Left ventricle myocardium inferior (tissue), 1 donor: Measurements from ENCODE around the gene LRMDA. TPM values are rescaled to one million over a fixed set of nuclear protein-coding genes. Genes with fewer than 3 reads are reported as not detected.

Experiments
- DNase-seq: peaks from one replicate; pipeline ENCODE4 v3.0.0-alpha.2; 2020
- H3K27ac ChIP-seq: fragments of 200-600 bp; replicated peaks from 2 replicates; pipeline ENCODE4 v1.8.0; 2021
- H3K27me3 ChIP-seq: fragments of 200-600 bp; 2 replicates; pipeline ENCODE4 v1.8.0; 2021; ENCODE audit warnings: low read depth
- H3K36me3 ChIP-seq: fragments of 200-600 bp; 2 replicates; pipeline ENCODE4 v1.8.0; 2021
- H3K4me1 ChIP-seq: fragments of 200-600 bp; 2 replicates; pipeline ENCODE4 v1.8.0; 2021
- H3K4me3 ChIP-seq: fragments of 200-600 bp; 2 replicates; pipeline ENCODE4 v1.8.0; 2021; ENCODE audit warnings: mild to moderate bottlenecking, moderate library complexity
- H3K9me3 ChIP-seq: fragments of 200-600 bp; replicated peaks from 2 replicates; pipeline ENCODE4 v1.8.0; 2021
- intact Hi-C: fragments of 100-400 bp; cut with micrococcal nuclease; formaldehyde crosslinking; loops from one replicate; pipeline ENCODE4 v1.11.0; 2022
- total RNA-seq: library from RNA; stranded (reverse); fragmentation: NEBNext Ultra II Directional; extraction: Animal tissue kit (Norgen Biotek cat#: 25700); gene quantifications from one replicate; pipeline ENCODE4 v1.2.1, GENCODE V29; 2021
- TF ChIP-seq, protein P1 (sequence below): fragments of 200-600 bp; IDR thresholded peaks from 2 replicates; pipeline ENCODE4 v1.8.0; 2021; ENCODE audit warnings: antibody characterized with exemption, mild to moderate bottlenecking, borderline replicate concordance
- donor health status: DM: no; HTN: yes; CAD: no; lungs with severe emphysema.

LRMDA gene
- total RNA-seq, 1 donor from 2014 or later, result 18.7 TPM

DNA sequence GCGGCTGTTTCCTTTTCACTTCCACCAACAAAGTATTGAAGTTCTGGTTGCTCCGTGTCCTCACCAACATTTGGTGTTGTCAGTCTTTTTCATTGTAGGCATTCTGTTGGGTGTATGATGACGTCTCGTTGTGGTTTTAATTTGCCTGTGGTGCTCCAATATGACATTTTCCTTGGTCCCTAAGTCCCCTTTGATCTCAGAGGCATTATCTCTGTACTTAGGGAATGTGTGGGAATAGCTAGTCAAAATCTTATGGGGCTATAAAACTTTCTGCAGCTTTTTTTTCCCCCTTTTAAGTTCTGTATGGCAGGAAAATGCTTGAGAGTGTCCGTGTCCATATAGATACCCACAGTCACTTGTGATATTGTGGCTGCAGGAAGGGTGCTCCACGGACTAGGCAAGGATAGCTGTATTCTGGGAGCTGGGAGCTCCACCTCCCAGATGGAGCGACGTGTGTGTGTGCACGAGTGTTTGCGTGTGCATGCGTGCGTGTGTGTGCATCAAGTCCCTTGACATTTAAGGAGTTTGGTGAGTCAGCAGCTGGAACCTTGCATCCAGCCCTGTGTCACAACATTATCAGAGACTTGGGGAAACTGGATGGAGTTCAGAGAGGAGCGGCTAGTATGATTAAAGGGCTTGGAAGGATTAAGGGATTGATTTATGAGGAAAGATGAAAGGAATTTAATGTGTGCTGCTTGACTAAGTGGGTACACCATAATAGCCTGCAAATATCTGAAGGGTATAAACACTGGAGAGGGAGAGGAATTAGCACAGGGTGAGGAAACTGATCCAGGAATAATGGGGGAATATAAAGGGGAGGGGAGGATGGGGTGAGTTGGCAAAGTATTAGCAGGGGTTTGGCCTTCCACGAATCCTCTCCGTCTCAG, 66.8 kb downstream of the LRMDA start:
- intact Hi-C loops, result no loop called here
- Histone ChIP-seq H3K36me3 (no peaks in the 10 kb centered on the region), H3K9me3 (no peaks in the 10 kb centered on the region), H3K4me1 (peaks cover 2% of the 10 kb centered on the region), H3K27me3 (no peaks in the 10 kb centered on the region), H3K27ac (no peak overlapping the region), H3K4me3 (no peak overlapping the region)
- DNase-seq, result no peak
- TF ChIP-seq, protein P1, sequence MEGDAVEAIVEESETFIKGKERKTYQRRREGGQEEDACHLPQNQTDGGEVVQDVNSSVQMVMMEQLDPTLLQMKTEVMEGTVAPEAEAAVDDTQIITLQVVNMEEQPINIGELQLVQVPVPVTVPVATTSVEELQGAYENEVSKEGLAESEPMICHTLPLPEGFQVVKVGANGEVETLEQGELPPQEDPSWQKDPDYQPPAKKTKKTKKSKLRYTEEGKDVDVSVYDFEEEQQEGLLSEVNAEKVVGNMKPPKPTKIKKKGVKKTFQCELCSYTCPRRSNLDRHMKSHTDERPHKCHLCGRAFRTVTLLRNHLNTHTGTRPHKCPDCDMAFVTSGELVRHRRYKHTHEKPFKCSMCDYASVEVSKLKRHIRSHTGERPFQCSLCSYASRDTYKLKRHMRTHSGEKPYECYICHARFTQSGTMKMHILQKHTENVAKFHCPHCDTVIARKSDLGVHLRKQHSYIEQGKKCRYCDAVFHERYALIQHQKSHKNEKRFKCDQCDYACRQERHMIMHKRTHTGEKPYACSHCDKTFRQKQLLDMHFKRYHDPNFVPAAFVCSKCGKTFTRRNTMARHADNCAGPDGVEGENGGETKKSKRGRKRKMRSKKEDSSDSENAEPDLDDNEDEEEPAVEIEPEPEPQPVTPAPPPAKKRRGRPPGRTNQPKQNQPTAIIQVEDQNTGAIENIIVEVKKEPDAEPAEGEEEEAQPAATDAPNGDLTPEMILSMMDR, result no peak

DNA sequence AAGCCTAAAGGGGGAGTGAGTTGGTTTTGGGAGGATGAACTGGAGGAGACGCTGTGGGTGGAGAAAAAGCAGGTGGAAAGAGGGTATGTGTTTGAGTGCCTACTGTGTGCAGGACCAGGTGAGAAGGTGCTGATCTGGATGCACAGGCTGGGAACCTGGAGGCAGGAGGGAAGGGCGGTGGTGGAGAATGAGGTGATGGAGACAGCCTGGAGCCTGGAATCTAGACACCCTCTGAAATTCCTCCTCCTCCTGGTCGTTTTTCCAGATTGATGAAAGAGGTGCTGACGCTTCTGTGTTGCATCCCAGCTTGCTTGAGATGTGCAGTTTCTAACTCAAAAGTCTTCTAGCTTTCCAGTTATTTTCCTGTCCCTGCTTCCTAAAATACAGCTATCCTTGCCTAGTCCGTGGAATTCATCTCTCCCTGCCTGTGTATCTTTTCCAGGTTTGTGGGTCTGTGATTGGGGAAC, 67.5 kb downstream of the LRMDA start:
- Histone ChIP-seq H3K27ac (no peak overlapping the region), H3K27me3 (no peaks in the 10 kb centered on the region), H3K4me1 (peaks cover 2% of the 10 kb centered on the region)

DNA sequence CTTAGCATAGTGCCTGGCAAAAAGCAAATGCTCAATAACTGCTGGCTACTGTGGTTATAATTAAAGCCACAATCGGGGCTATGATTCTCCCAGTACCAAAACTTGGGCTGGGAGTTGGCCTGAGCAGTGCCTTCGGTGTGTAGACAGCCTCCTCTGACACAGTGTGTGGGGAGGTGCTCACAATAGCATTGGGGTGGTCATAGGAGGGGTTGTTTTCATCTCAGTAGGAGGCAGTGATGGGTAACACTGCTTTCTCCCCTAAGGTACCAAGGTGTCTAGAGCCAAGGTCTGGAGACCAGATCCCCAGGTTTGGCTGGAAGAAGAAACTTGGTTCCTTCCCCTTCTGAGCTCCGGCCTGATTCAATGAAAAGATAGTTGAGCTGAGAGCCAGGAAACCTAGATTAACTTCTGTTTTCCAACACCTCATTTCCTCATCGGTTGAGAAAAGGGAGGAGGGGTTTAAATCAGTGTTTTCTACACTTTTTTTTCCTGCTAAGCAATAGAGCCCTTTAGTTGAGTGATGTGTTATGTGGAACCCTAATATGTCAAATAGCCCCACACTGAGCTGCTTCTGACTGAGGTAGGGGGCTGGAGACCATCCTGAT, 68.2 kb downstream of the LRMDA start:
- Histone ChIP-seq H3K36me3 (no peaks in the 10 kb centered on the region), H3K27ac (no peak overlapping the region), H3K27me3 (no peaks in the 10 kb centered on the region), H3K9me3 (no peaks in the 10 kb centered on the region), H3K4me3 (no peak overlapping the region), H3K4me1 (peaks cover 2% of the 10 kb centered on the region)
- TF ChIP-seq, protein P1, result no peak
- intact Hi-C loops, result no loop called here
- DNase-seq, result no peak

More for the DNA sequence above, 67.5 kb downstream of the LRMDA start:
- H3K4me3 ChIP-seq, result no peak overlapping the region
- intact Hi-C loops, result no loop called here
- no peaks in the 10 kb centered on the region for H3K36me3 ChIP-seq
- TF ChIP-seq, protein P1, result no peak
- H3K9me3 ChIP-seq, result no peaks in the 10 kb centered on the region
- DNase-seq, result no peak

DNA sequence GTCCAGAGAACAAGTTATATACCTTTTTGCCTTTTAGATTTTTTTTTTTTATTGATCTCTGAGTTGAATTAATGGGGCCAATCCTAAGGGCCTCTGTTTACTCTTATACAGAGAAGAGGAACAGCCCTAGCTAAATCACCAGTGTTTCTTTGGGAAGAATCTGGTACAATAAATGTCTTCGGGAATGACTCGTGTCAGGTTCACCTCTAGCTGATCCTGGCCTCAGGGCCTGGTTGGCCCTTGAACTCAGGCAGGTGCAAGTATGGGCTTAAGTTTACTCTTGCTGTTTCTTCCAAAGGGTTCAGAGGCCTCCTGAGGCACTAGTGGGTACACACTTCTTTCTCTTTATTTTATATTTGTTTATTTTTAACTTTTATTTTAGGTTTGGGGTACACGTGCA, 71.0 kb downstream of the LRMDA start:
- Histone ChIP-seq H3K27ac (no peak overlapping the region), H3K36me3 (no peaks in the 10 kb centered on the region), H3K27me3 (no peaks in the 10 kb centered on the region), H3K4me1 (peaks cover 2% of the 10 kb centered on the region), H3K4me3 (no peak overlapping the region), H3K9me3 (no peaks in the 10 kb centered on the region)
- intact Hi-C loops, result no loop called here
- DNase-seq, result no peak
- TF ChIP-seq, protein P1, result no peak

DNA sequence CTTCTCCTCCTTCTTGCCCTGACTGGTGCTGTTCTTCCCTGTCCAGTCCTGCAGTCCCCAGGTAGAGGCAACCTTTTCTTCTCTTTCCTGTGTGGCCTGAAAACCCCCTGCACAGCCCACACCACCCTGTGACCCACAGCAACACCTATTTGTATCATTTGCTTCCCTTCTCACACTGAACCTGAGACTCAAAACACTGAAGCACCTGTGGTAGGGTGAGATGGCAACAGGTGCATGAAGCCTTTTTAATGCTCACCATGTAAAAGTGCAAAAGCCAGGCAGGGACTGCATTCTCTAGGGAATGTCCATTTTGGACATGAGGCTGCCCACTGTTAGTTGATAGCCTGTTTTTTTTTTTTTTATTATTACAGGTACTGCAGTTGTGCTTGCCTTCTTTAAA, 71.4 kb downstream of the LRMDA start:
- no peaks in the 10 kb centered on the region for H3K27me3 ChIP-seq
- H3K4me1 ChIP-seq, result peaks cover 2% of the 10 kb centered on the region
- no peaks in the 10 kb centered on the region for H3K9me3 ChIP-seq
- intact Hi-C loops, result no loop called here
- no peak for DNase-seq
- H3K4me3 ChIP-seq, result no peak overlapping the region
- no peaks in the 10 kb centered on the region for H3K36me3 ChIP-seq
- TF ChIP-seq, protein P1, result no peak
- H3K27ac ChIP-seq, result no peak overlapping the region
